ENCODE data around the gene FIGNL1. TPM values are rescaled to one million over a fixed set of nuclear protein-coding genes. Genes with fewer than 3 reads are reported as not detected.

FIGNL1 gene, protein sequence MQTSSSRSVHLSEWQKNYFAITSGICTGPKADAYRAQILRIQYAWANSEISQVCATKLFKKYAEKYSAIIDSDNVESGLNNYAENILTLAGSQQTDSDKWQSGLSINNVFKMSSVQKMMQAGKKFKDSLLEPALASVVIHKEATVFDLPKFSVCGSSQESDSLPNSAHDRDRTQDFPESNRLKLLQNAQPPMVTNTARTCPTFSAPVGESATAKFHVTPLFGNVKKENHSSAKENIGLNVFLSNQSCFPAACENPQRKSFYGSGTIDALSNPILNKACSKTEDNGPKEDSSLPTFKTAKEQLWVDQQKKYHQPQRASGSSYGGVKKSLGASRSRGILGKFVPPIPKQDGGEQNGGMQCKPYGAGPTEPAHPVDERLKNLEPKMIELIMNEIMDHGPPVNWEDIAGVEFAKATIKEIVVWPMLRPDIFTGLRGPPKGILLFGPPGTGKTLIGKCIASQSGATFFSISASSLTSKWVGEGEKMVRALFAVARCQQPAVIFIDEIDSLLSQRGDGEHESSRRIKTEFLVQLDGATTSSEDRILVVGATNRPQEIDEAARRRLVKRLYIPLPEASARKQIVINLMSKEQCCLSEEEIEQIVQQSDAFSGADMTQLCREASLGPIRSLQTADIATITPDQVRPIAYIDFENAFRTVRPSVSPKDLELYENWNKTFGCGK
- total RNA-seq = 19.8 and 23.3 TPM in 2 replicates

DNA sequence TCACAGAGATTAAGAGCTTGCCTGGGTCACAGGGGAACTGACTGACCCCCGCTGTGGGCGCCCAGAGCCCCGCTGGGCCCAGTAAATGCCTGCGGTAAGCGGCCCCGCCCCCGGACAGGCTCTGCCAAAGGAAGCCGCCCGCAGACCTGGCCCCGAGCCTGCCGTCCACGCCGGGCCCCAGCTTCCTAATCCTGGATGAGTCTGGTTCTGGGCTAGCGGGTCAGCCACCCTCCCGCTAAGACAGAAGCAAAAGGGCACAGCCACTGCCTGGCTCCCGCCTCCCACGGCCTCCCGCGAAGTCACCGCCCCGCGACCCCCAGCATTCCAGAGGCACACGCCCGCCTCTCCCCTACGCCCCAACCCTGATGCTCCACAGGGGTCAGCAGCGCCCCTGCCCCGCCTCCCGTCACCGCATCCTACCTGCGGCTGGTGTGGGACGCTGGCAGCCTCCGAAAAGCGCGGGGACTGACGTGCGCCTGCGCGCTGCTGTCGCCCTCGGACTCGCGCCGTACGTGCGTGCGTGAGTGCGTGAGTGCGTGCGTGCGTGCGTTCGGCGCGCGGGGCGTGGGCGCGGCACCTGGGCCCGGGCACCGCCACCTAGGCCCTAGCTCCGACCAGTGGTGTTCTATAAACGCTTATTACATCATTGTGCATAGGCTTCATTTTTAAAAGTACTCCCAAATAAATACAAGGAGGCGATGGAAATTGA is at the start of gene FIGNL1:
Gene FIGNL1, minus strand, starts transcription at position 470 of the 709 bp plus-strand sequence. CDS start 3,063 bp downstream, outside the sequence.
- peak; percentile 46 for DNase-seq (ENCODE audit: low read depth)

DNA sequence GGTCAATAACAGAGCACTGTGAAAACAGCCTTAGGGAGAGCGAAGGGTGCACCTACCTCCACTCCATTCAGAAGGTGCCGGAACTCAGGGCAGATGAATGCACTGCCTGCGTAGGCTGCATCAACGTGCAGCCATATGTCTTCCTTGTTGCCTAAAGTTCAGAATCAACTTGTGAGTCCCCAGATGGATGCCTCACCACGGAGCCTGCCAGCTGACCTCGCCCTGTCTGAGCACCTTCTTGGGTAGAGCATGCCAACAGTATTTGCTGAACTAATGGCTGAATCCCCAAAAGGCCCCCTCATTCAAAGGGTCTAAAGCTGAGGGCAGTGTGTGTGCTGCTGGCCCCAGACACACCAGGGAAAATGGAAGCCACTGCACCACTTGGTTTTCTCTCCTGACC is 48.9 kb upstream of the FIGNL1 start:
- no peak for DNase-seq (ENCODE audit: low read depth)

DNA sequence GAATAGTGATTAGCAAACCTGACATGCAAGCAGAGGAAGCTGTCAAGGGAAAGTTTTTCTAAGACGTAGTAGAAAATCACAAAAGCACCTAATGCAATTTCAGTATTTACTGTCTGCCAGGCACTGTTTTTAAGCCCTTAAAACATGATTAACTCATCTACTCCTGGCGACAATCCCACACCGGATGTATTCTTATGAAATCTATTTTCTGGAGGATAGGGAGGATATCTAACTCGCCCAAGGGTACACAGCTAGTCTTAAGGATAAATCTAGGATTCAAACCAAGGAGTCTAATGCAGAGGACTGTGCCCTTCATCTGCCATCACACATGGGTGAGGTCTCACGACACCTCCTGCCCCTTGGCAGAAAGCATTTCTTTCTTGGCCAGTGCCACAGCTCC is 47.8 kb upstream of the FIGNL1 start:
- no peak for DNase-seq (ENCODE audit: low read depth)

DNA sequence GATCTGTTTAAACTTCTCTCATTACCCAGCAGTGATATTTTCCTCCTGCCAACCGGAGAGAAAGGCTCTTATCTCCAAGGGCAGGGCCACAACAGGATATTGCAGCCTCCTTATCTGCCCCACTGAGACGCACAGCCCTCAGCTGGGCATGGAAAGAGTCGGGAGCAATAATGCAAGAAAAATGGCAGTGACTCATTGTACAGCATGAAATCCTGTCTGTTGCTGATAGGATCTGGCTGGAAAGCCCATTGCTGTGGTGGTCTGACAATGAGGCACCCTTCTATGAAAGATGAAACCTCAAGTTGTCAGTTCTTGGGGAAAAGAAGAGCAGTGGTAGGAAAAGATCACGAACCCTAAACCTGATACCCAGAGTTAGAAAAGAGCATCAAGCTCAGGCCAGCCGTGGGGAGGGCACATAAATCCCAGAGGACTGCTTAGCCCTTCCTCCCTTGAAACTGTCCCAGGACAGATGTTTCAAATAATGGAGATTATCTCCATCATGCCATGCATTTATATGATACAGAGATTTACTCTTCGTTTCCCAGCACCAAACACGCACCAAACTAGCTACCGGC is 47.0 kb upstream of the FIGNL1 start:
- DNase-seq (ENCODE audit: low read depth) = no peak

DNA sequence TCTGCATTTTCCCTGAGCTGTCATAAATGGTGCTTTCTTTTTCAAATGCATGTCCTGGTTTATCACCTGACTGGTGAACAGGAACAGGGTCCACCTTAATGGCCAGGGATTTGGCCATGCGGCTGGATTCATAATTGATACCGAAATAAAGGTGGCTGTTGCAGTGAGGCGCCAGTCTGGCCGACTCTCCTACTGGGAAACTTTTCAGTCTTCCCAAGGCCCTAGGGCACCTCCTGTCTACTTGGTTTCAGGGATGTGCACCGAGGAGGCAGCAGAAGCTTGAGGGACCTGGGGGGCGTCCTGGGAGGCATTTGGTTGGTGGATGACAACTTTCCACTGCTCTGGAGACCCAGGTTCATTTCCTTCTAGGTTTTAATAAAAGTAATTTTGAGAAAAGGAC is 46.4 kb upstream of the FIGNL1 start:
- no peak for DNase-seq (ENCODE audit: low read depth)

DNA sequence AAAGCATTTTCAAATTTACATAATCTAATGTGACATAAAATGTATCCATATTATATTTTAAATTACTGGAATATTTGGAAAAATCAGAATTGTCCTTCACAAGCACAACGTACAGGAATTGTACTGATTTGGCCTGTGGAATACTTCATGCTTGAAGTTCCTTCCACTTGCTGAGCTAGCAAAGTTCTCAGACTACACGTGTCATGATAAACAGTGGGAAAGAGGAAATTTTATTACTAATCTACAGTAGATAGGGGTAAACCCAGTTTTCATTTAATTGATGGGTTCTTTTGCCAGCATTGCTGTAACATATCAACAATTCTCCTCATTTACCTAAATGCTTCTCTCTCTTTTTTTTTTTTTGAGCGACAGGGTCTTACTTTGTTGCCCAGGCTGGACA is 45.6 kb upstream of the FIGNL1 start:
- no peak for DNase-seq (ENCODE audit: low read depth)

DNA sequence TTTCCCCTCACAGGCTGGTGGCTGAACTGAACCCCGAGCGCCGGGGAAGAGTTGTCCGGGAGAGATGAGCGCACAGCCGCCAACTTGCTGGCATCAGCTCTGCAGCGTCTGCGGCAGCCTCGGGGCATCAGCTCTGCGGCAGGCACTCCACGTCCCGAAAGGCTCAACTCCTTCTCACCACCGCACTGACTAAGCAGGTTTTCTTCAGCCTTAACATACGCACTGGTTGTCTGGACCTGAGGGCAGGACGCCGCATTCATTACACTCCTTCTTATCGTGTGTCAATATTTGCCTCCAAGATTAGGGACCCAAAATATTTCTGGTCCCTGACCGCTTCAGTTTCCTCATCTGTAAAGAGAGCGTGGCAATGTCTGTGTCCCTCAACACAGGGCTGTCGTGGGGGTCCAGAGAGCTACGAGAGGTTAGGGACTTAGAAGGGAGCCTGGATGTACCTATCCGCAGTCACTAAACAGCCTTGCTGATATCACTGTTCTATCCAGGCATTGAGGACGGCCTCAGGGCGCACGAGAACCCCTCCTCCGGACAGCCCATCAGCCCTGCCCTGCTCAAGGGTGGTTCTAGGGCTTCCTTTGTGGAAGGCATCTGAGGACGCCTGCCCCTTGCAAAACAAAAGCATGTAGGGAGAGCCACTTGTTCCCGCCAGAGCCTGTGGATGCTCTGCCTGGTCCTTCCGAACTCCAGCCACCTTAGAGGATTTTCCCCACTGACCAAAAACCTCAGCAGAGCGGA is 42.8 kb upstream of the FIGNL1 start:
- no peak for DNase-seq (ENCODE audit: low read depth)

DNA sequence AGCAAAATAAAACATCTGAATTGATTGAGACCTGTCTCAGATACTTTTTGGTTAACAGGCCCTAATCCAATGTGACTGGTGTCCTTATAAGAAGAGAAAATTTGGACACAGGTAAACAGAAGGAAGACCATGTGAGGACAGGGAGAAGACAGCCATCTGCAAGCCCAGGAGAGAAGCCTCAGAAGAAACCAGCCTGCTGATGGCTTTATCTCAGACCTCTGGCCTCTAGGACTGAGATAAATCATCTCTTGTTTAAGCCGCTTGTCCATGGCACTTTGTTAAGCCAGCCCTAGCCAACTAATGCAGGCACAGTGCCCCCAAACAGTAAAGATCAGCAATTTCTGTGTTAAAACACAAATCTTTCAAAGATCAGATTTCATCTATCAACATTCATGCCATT is 41.8 kb upstream of the FIGNL1 start:
- DNase-seq (ENCODE audit: low read depth) = no peak

DNA sequence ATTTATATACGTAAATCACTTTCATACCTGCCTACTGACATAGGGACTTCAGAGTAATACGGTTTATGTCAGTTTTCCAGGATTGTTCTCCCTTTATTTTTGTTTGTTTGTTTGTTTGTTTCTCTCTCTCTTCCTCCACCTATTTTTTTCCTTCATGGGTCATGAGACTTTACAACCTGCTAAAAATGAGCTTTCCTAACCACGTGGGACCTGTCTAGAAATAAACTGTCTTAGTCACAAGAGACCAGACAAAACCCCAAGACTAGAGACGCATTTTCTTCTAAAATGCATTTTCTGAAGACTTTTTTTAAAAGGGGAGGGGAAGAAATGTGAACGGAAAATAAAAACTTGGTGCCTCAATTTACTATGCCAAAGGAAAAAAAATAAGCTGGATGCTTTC is 41.1 kb upstream of the FIGNL1 start:
- no peak for DNase-seq (ENCODE audit: low read depth)

DNA sequence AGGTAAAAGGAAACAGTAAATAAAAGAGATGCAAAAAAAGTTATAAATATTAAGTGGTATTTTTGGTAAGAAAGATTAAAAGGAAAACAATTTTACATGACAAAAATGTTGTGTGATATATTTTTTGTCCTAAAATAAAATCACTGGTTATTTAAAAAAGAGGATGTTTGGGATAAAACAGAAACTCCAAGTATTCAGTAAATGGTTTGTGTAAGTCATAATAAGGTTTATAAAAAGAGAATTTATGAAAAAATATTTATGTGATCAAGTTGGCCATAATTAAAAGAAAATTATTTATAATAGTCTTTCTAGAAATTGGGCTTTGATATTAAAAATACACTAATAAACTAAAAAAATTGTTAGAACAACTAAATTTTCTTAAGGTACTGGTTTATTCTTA is 38.2 kb upstream of the FIGNL1 start:
- DNase-seq (ENCODE audit: low read depth) = no peak

DNA sequence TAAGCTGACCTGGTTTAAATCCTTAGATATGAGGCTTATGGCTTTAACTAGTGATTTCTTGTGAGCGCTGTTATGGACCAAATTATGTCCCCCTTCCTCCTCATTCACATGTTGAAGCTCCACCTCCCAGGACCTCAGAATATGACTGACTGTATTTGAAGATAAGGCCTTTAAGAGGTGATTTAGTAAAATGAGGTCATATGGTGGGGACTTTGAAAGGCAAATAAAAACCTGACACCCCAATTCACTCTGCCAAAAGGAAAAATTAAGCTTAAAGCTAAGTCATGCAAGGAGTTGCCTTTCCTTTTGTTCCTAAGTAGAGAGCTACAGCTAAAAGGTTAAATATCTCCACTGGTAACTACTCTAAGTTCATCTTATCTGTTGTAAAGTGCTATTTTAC is 36.4 kb upstream of the FIGNL1 start:
- DNase-seq (ENCODE audit: low read depth) = no peak

DNA sequence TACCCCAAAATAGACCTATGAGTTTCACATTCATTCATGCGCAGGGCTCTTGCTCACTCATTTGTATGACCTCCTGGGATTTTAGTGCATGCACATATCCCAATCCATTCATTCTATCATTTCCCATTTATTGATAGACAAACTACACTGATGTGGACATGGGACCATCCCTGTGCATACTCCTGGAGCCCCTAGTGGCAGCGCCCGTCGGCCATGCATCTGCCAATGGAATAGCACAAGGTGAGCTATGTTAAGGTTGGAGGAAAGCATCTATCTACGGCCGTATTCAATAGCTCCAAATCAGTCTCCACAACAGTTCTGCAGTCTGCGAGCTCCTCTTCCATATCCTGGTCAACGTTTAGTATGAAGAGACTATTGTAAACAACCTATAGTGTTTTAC is 31.7 kb upstream of the FIGNL1 start:
- no peak for DNase-seq (ENCODE audit: low read depth)

DNA sequence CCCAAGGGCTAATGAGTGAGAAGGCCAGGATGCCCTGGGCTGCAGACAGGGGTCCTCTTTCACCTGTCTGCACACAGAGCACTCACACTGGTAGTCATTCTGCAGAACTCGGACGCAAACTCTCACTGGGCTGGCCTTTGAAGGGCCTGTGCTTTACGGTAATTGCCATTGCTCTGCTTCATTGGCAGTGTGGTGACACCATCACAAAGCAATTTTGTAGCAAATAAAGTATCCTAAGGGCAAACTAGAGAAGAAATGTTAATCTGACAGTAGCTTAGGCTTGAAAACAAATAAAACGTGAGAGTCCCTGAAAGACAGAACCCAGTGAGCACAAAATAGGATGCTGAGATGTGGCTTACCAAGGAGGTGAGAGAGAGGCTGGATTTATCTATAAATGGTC is 30.6 kb upstream of the FIGNL1 start:
- DNase-seq (ENCODE audit: low read depth) = peak; percentile 64

DNA sequence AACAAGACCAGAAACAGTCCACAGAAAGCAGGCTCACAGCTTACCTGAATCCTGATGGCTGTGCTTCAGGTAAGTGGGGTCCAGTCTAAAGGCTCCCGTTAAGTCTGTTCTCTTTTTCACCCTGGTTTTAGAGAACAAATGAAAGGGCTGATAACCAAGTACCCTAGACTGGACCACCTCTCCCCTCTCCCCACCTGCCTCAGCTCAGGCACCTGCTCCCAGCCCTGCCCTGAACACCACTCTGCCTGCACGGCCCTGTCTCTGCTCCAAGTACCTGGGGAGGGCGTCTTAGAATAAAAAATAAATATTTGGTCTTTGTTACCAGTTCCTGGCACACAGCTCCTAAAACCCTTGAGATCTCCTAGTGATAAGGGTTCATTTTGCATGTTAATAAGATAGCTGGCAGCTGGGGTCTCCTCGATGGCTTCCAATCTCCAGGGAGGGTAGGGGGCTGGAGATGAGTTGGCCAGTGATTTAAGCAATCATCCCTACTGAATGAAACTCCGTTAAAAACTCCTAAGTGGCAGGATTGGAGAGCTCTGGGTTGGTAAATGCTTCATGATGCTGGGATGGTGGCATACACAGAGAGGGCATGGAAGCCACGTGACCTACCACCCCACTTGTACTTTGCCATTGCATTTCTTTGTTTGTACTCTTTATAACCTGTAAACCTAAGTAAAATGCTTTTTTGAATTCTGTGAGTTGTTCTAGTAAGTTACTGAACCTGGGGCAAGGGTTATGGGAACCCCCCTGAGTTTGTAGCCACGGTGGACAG is 29.8 kb upstream of the FIGNL1 start:
- no peak for DNase-seq (ENCODE audit: low read depth)

DNA sequence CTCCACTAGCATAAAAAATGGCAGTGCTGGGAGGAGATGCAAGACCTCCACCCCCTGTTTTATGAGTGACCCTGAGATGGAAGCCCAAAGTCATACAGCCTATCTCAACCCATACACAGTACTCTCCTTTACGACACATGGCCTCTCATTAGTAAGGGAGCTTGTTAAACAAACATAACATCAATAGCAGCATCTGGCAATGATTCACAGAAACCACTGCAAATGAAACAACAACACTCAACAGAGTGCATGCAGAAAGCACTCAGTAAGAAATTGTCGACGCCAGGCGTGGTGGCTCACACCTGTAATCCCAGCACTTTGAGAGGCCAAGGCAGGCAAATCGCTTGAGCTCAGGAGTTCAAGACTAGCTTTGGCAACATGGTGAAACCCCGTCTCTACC is 27.5 kb upstream of the FIGNL1 start:
- DNase-seq (ENCODE audit: low read depth) = peak; percentile 86

DNA sequence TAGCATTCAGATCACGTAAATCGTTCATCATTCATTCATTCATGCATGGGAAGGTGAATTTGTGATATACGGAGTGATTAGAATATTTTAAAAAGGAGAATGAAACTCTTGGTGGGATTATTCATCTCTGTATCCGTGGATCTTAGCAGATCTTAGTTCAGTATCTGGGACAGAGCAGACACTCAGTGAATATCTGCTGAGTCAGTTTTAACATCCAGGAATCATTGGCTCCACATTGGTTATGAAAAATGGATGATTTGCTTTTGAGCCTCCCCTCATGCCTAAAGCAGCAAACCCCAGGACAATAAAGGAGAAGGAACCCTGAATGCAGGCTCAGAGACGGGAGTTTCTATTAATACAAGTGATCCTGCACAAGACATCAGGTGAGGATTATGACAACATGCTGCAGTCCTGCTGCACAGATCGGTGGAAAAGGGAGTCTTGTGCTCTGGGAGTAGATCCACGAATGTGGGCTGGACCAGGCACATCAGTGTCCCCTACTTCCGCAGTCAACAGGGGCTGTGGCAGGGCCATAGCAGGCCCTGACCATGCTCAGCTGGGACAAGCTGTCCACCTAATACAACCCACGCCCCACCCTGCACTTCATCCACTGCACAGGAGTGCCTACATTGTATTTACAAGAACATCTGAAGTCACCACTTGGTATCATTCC is 26.9 kb upstream of the FIGNL1 start:
- DNase-seq (ENCODE audit: low read depth) = no peak

DNA sequence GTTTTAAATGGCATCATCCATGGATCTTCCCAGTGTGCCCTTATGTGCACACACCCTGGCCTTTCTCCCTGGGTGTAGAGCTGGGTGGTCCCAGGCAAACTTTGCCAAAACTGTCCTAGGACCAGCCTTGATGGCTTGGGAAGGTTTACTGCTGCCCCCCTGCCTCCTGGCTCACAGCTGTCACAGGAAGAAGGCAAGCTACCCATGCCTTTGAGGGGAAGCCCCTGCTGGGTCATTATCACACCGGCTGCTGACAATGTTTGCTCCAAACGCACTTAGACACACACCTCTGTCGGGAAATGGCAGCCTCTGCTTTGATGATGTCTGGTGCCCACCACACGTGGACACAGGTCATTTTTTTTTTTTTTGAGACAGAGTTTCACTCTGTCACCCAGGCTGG is 25.2 kb upstream of the FIGNL1 start:
- no peak for DNase-seq (ENCODE audit: low read depth)

DNA sequence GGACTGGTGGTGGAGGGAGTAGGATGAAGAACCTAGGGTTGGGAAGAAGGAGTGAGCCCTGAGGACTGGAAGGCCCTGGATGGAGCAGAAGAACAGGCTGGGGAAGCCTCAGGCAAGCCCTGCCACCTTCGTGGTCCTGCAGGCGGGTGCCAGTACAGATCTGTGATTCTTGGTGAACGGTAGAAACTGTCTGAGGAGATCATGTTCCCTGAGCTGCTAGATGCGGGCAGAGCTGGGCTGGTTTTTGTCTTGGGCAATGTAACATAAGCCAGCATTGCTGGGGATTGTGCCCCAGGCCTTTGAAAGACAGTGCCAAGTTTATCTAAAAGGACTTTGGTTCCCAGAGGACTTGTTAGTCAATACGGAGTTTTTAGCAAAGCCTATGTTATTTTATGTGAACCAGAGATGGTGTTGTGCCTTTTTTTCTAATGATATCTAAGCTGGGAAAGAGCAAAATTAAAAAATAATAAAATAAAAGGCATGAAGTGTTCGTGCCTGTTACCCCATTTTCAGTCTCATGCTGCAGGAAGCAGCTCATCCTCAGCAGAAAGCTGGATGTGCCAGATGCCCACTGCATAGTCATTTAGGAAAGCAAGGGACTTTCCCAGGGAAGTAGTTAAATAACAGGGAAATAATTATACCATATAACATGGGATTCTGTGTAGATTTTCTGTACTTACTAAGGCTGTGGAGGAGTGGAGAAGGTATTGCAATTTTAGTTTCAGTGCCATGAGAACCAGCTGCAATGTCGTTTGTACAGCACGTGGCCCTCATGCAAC is 24.4 kb upstream of the FIGNL1 start:
- DNase-seq (ENCODE audit: low read depth) = no peak

DNA sequence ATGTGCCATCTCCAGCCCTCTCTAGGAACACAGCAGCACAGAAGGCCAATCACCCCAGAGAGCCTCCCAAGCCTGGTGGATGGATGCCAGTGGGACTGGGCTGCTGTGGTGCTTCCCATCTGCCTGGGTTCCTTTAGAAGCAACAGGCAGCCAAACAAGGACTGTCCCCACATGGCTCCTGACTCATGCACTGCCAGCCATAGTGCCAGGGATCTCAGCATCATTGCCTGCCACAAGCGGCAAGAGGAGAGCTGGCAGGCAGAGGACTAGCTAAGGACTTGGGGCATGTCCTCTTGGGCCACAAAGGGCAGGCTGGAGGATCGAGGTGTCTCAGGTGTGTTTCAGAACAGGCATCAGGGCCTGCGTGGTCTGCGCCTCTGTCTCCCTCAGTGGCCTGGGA is 23.4 kb upstream of the FIGNL1 start:
- no peak for DNase-seq (ENCODE audit: low read depth)

DNA sequence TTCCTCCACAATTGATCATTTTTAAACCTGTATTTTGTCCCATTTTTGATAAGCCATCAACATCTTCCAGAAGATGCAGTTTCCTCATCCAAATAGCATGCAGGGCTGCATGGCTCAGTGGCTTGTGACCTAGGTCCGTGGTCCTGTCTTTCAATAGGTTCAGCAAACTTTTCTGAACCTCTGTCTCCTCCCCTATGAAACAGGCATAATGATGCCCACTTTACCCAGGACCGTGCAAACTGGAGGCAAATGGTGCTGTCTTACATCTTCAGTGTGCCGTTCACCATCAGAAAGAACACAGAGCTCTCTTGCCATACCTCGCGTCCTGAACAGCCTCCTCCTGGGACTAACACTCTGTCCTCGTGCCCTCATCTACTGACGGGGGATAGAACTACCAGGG is 22.3 kb upstream of the FIGNL1 start:
- no peak for DNase-seq (ENCODE audit: low read depth)
